Smooth muscle cell of trachea (primary cell): ENCODE results near the gene APBB1IP. TPM values are rescaled to one million over a fixed set of nuclear protein-coding genes. Genes with fewer than 3 reads are reported as not detected.

Source experiments
- total RNA-seq: library from RNA; depleted of rRNA; stranded (reverse); fragments of >200 nt; gene quantifications from 2 replicates; pipeline ENCODE4 v1.2.1, GENCODE V29; 2014

Gene APBB1IP, protein sequence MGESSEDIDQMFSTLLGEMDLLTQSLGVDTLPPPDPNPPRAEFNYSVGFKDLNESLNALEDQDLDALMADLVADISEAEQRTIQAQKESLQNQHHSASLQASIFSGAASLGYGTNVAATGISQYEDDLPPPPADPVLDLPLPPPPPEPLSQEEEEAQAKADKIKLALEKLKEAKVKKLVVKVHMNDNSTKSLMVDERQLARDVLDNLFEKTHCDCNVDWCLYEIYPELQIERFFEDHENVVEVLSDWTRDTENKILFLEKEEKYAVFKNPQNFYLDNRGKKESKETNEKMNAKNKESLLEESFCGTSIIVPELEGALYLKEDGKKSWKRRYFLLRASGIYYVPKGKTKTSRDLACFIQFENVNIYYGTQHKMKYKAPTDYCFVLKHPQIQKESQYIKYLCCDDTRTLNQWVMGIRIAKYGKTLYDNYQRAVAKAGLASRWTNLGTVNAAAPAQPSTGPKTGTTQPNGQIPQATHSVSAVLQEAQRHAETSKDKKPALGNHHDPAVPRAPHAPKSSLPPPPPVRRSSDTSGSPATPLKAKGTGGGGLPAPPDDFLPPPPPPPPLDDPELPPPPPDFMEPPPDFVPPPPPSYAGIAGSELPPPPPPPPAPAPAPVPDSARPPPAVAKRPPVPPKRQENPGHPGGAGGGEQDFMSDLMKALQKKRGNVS
- 5.4 and 6.3 TPM in 2 replicates for total RNA-seq

DNA sequence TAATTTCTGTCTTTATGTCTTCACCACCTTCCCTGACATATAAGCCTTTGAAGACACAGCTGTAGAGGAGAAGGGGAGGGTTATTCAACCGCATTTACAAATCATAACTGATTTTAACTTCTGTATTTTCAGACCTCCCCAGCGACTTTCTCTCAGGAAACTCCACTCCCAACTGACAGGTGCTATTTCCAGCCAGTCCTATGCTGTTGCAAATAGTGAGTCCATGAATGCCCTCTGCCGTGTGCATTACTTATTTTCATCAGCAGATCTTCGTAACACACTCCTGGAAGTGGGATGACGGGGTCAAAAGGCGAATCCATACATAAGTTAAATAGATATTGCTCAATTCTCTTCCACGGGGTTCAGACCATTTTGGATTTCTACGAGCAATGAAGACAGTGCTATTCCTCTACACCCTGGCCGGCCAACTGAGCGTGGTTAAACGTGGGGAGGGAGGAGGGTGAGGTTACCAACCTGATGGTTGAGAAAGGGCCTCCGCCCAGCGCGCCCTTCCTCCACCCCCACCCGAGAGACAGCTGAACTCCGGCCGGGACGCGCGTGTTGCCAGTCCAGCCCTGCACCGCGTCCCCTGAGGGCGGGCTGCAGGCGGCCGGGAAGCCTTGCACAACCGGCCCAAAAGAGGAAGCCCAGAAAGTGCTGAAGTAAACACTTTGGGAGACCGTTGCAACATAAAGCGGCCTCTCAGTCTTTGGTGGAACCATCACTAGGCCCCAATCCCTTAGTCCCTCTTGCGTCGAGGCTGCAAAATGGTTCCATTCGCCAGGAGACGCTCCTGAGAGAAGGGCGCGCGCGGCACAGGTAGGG, at the start of gene APBB1IP:
APBB1IP (plus strand) TSS at position 705 of the 825 bp plus-strand sequence. CDS start 53,986 bp downstream, outside the sequence.

Other genes with a start within 250 kb of the APBB1IP start
- not detected in 2 replicates for gene GAD2, start 221.6 kb upstream of the APBB1IP start, total RNA-seq